Prostate gland (tissue), 2 donors: ENCODE data around the gene SPATA31A6. TPM values are rescaled to one million over a fixed set of nuclear protein-coding genes. Genes with fewer than 3 reads are reported as not detected.
"Not testable (repeated sequence)": the region's sequence is repeated elsewhere in the genome, so short reads cannot be mapped to it uniquely, and the experiment has no call there.

ENCODE experiments used
- DNase-seq: peaks from one replicate; pipeline ENCODE4 v3.0.0-alpha.2; 2019; ENCODE audit warnings: low spot score
- H3K27ac ChIP-seq, 2 donors: fragments of 200-600 bp; sonication (generic); 2 replicates each; pipeline ENCODE4 v1.5.1; 2017 to 2019
- H3K27me3 ChIP-seq: fragments of 200-600 bp; sonication (generic); replicated peaks from 2 replicates; pipeline ENCODE4 v1.5.1; 2019; ENCODE audit not compliant: insufficient read depth
- H3K36me3 ChIP-seq, 2 donors: fragments of 200-600 bp; sonication (generic); 1 replicate in 1 of 2; 2 replicates in 1 of 2; pipeline versions ENCODE4 v1.5.1 to v1.8.1; 2017 to 2019
- H3K4me1 ChIP-seq: fragments of 200-600 bp; sonication (generic); replicated peaks from 2 replicates; pipeline ENCODE4 v1.5.1; 2019
- H3K4me3 ChIP-seq, 2 donors: fragments of 200-600 bp; sonication (generic); 2 replicates each; pipeline ENCODE4 v1.5.1; 2017 to 2019
- H3K9me3 ChIP-seq: fragments of 200-600 bp; sonication (generic); 2 replicates; pipeline ENCODE4 v1.5.1; 2017
- WGBS: methylation state at CpG from one replicate; pipeline ENCODE4 v1.1.5; 2018; 5-methylcytosine and 5-hydroxymethylcytosine counted together
- intact Hi-C: fragments of 100-400 bp; cut with DNase I; formaldehyde crosslinking; loops from one replicate; pipeline ENCODE4 v1.14.2; 2022
- small RNA-seq, 2 donors: library from RNA; depleted of rRNA; stranded (forward); fragments of <200 nt; gene quantifications; one replicate each; pipeline ENCODE3, GENCODE V24; 2016
- total RNA-seq, 2 donors: library from RNA; depleted of rRNA; stranded (reverse); fragments of >200 nt; gene quantifications; one replicate each; pipeline ENCODE4 v1.1.0, GENCODE V29; 2016

SPATA31A6 gene
- total RNA-seq = not detected

- H3K4me1 ChIP-seq, intact Hi-C loops, H3K27ac ChIP-seq, H3K27me3 ChIP-seq, H3K9me3 ChIP-seq, DNase-seq, H3K36me3 ChIP-seq, H3K4me3 ChIP-seq: not testable (repeated sequence)
- WGBS = 92% methylated on average over 2 of the region's 5 CpGs
These were observed at the start of gene SPATA31A6 for GRCh38 chr9:42183359-42183758. TSS of gene SPATA31A6 (plus strand) at chr9:42183659. CDS start at chr9:42183688, 29 bp downstream.

- H3K4me1 ChIP-seq, intact Hi-C loops, H3K36me3 ChIP-seq, H3K27me3 ChIP-seq, H3K9me3 ChIP-seq, H3K27ac ChIP-seq, H3K4me3 ChIP-seq, DNase-seq: not testable (repeated sequence)
- 20% methylated on average over 1 of the region's 1 CpG for WGBS
These were observed 23.2 kb upstream of the SPATA31A6 start for GRCh38 chr9:42160299-42160698.

GRCh38 chr9:42219861-42220260 lies 36.4 kb downstream of the SPATA31A6 start:
- intact Hi-C loops, H3K27ac ChIP-seq, H3K36me3 ChIP-seq, DNase-seq, H3K4me1 ChIP-seq, H3K27me3 ChIP-seq, H3K4me3 ChIP-seq, H3K9me3 ChIP-seq: not testable (repeated sequence)
- 39% methylated on average over 2 of the region's 2 CpGs for WGBS

- WGBS = 93% methylated on average over 9 of the region's 10 CpGs
These were observed 39.8 kb downstream of the SPATA31A6 start for GRCh38 chr9:42223230-42223629.

GRCh38 chr9:42233031-42233430 lies 49.6 kb downstream of the SPATA31A6 start:
- intact Hi-C loops = not testable (repeated sequence)
- WGBS = 27% methylated on average over 4 of the region's 4 CpGs

More at GRCh38 chr9:42223230-42223629, 39.8 kb downstream of the SPATA31A6 start:
- intact Hi-C loops, H3K27ac ChIP-seq, H3K4me1 ChIP-seq, DNase-seq, H3K4me3 ChIP-seq, H3K9me3 ChIP-seq, H3K36me3 ChIP-seq, H3K27me3 ChIP-seq: not testable (repeated sequence)

GRCh38 chr9:42234610-42235009 lies 51.2 kb downstream of the SPATA31A6 start:
- H3K27ac ChIP-seq, H3K4me3 ChIP-seq, intact Hi-C loops, H3K9me3 ChIP-seq, H3K36me3 ChIP-seq, DNase-seq, H3K4me1 ChIP-seq, H3K27me3 ChIP-seq: not testable (repeated sequence)

More at GRCh38 chr9:42233031-42233430, 49.6 kb downstream of the SPATA31A6 start:
- H3K36me3 ChIP-seq, H3K9me3 ChIP-seq, DNase-seq, H3K4me3 ChIP-seq, H3K4me1 ChIP-seq, H3K27me3 ChIP-seq, H3K27ac ChIP-seq: not testable (repeated sequence)

- intact Hi-C loops, H3K4me3 ChIP-seq, H3K27ac ChIP-seq, H3K36me3 ChIP-seq, H3K9me3 ChIP-seq, DNase-seq, H3K4me1 ChIP-seq, H3K27me3 ChIP-seq: not testable (repeated sequence)
- no CpG with 5 or more reads among the region's 1 CpG for WGBS
These were observed 52.0 kb downstream of the SPATA31A6 start for GRCh38 chr9:42235352-42235991.

GRCh38 chr9:42236097-42236496 lies 52.6 kb downstream of the SPATA31A6 start:
- H3K27ac ChIP-seq, DNase-seq, intact Hi-C loops, H3K36me3 ChIP-seq, H3K4me3 ChIP-seq, H3K9me3 ChIP-seq, H3K4me1 ChIP-seq, H3K27me3 ChIP-seq: not testable (repeated sequence)

- H3K27ac ChIP-seq, H3K27me3 ChIP-seq, H3K4me1 ChIP-seq, H3K9me3 ChIP-seq, intact Hi-C loops, H3K4me3 ChIP-seq, DNase-seq, H3K36me3 ChIP-seq: not testable (repeated sequence)
- WGBS = 90% methylated on average over 3 of the region's 3 CpGs
These were observed 53.9 kb downstream of the SPATA31A6 start for GRCh38 chr9:42237381-42237780.

- H3K27me3 ChIP-seq, intact Hi-C loops, H3K4me3 ChIP-seq, H3K36me3 ChIP-seq, H3K9me3 ChIP-seq, DNase-seq, H3K4me1 ChIP-seq, H3K27ac ChIP-seq: not testable (repeated sequence)
- 86% methylated on average over 2 of the region's 2 CpGs for WGBS
These were observed 55.4 kb downstream of the SPATA31A6 start for GRCh38 chr9:42238862-42239261.

Small RNAs within 50 kb of the gene (small RNA-seq; reads per million reads assigned to genes)
- 0 reads per million in 2 donors for gene AL445584.3

Other genes starting within 250 kb of the SPATA31A6 start
- 10 to 100 TPM in 1 of 2 donors, 1 to 10 TPM in 1; 5.0 to 22.0 TPM for gene CNTNAP3B, start 54.2 kb upstream of the SPATA31A6 start, total RNA-seq